ENCODE data around the gene UBE2E2.

GRCh38 chr3:23242106-23242505 lies 39.0 kb downstream of the UBE2E2 start:
- TF ChIP-seq POLR2A (IDR thresholded peaks at IDR 0.05) (no peak), CTCF (IDR thresholded peaks at IDR 0.05) (no peak), EP300 (IDR thresholded peaks at IDR 0.05) (no peak)

Data from ovary (tissue), 3 donors.